ENCODE measurements around the gene SLC38A3.

SLC38A3 gene

DNA sequence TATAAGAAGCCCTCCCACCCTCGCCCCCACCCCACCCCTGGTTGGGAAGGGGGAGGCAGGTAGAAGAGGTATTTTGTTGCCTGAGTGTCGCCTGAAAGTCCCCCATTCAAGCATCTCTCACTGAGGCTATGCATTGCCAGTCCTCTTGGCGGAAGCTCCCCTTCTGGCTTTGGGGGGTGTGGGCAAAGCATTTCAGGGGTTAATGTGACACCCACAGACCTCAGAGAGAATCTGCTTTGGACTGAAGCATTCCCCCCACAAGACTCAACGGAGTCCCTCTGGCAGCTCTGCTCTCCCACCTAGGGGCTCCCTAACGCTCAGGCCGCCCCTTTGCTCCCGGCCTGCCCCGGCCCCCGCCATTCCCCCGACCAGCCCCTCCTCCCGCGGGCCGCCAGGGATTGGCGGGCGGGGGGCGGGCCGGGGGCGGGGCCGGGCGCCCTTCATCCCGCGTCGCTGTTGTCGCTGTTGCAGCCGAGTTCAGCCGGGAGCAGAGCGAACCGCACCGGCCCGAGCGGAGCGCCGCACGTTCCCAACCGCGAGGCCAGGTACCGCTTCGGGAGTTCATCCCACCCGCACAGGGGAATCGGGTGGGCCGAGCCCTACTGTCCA, at the start of gene SLC38A3:
Gene SLC38A3, plus strand, starts transcription at position 468 of the 609 bp plus-strand sequence. CDS start 8,929 bp downstream, outside the sequence.
- DNase-seq, result no peak

DNA sequence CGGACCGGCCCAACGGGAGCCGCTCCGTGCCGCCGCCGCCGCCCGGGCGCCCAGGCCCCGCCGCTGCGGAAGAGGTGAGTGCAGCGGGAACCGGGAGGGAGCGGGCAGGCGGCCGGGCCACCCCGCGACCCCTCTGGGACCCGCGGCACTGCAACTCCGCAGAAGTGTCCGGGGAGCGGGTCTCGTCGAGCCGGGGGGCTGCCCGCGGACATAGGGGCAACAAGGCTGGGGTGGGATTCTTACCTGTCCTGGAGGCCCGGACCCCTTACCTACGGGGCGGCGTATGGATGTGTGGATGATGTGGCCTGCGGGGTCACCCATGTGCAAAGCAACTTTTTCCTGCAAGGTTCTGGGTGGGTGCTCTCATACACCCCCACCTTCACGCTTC, 49.6 kb upstream of the SLC38A3 start:
- no peak for DNase-seq

DNA sequence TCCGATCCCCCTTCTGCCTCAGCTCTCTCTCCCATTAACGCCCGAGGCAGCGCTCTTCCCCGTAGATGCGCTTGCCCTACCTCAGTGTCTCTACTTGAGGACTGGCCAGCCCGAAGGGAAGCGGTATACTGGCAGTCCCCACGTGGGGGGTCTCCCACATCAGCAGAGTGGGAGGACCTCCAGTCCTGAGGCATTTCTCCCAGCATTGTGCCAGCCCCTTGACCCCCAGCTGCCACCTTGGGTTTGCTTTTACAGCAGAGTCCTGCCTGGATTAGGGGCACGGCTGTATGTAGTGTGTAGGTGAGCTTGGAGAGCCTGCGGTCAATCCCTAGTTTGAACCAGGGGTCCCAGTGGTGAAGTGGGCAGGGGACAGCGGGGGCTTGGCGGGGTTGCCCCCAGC, 49.2 kb upstream of the SLC38A3 start:
- no peak for DNase-seq

DNA sequence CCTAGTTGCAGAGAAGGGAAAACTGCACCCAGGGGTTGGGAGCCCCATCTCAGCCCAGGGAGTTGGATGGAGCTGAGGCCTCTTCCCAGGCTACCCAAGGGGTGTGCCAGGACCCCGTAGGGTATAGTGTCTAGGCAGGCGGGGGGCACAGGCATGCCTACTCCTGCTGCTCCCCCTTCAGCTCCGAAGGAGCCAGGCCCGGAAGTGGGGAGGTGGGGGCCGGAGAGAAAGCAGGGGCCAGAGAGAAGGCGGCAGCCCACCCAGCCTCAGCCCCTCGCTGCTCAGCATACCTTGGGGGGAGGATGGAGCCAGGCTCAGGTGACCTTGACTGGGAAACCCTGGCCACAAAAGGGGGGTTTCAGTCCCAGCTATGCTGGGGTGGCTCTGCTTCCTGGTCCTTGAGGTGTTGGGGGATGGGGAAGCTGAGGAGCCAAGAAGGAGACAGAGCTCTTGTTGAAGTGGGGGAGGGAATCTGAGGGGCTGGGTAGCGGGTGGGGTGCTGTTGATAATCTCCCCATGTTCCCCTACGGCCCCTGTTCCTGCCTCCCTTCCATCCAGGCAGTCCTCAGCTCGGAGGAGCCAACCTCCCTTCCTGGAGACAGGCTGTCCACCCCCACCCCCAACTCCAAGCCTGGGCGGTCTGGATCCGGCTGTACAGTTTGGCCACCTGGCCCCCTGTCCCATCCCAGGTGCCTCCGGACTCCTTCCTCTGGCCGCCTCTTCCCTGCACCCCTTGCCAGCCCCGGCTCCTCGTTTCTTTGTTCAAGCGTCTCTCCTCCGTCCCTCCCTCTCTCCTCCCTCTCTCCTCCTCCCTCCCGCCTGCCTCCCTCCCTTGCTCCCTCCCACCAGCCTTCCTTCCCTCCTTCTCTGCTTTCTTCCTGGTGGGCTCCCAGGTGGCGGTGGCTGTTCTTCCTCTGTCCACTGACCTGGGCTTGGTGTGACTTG, 48.2 kb upstream of the SLC38A3 start:
- no peak for DNase-seq

DNA sequence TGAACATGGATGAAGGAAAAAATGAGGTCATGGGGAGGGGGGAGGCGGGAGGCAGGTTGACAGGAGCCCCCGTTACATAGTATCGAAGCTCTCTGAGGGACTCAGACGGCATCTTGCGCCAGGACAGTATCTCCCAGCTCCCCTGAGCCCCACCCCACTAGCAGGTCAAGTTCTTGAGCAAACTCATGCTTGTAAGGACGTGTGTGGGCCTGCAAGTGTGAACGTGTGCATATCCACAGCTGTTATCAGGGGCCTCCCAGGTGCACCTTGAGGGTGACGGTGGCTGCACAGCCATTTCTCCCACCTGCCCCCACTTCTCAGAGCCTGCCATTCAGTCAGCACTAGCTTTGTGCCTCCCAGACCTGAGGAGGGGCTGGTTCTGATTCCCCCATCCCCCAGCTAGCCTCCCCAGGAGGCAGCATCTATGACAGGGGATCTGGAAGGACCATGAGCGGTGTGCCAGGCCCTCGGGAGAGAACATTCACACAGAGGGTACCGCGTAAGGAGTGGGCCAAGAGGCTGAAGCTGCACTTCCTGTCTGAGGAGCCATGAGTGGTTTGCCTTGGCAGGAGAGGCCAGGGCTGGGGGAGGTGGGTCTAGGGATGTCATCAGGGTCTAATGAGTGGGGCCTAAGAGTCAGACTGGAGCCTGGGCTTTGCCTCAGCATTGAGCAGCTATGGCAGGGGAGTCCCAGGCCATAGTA, 47.1 kb upstream of the SLC38A3 start:
- no peak for DNase-seq

DNA sequence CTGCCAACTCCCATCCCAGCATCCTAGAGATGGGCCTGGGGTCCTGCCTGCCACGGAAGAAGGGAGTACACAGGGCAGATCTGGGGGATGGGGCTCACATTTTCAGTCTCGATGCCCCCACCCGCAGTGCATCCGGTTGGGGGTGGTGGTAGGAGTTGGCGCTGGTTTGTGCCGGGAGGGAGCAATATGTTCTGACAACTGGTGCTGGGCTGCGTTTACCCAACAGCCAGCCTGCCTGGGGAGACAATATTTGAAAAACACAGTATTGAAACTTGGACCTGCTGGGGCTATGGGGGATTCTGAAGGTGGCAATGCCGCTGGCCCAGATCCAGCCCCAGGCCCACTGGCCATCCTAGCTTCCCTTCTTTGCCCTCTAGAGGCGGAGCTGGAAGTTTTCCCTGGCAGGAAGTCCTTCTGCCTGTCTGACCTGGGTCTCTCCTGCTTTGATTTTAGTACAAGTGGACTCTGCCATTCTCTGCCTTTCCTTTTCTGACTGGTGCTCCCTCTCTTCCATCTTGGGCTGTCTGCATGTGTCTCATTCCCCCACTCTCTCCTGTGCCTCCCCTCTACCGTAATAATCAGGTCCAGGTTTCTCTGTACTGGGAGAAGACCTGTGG, 46.4 kb upstream of the SLC38A3 start:
- no peak for DNase-seq

DNA sequence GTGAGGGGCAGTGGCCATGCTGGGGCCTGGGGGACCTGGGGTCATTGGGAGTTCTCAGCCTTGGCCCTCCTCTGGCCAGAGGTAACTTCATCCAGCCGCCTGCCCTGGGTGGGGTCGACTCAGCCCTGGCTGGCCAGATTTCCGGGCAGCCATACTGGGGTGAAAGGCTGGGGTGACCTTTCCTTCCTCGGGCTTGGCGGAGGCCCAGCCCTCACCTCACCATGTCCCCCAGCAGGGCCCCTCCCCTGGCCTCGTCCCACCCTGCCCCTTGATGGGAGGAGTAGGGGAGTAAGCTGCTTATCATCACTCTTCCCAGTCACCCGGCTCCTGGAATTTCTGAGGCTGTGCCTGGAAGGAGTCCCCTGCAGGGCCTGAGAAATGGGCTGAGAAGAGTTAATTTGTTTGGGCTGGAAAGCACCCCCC, 44.5 kb upstream of the SLC38A3 start:
- no peak for DNase-seq

- no peak for DNase-seq
These were observed 43.8 kb upstream of the SLC38A3 start for GRCh38 chr3:50161320-50161719.

- DNase-seq, result no peak
These were observed 42.8 kb upstream of the SLC38A3 start for GRCh38 chr3:50162034-50162883.

DNA sequence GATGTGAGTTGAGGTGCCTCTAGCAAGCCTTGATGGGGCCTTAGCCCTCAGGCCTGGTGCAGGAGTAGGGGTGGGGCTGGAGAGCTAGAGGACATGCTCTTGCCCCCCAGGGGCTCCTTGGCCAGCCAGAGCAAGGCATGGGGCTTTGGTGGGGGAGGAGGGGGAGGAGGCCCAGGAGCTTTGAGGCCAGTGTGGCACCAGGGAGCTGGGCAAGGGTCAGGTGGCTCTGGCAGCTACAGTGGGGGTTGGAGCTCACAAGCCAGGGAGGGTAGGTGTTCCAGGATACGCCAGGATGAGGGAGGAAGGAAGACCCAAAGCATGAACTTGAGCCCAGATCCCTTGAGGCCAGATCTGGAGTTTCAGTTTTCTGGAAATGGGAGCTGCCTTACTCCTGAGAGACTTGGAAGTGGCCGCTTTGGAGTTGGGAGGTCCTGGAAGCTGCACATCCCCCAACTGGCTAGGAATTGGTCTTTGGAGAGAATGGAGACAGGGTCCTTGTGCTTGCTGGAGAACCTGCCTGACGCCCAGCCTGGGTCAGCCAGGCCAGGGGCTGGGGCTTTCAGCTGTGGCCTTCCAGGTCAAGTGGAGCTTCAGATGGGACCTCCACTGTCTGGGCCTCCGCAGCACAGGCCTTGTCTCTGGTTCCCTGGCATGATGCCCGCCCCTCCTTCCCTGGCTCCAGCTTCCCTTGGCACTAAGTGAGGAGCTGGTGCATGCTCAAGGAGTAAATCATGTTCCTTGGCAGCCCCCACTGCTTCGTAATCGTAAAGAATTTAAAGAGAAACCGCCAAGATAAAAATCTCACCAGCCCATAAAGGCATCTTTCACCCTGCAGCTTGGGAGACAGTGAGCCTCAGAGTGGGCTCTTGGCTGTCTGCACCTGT, 41.3 kb upstream of the SLC38A3 start:
- no peak for DNase-seq

DNA sequence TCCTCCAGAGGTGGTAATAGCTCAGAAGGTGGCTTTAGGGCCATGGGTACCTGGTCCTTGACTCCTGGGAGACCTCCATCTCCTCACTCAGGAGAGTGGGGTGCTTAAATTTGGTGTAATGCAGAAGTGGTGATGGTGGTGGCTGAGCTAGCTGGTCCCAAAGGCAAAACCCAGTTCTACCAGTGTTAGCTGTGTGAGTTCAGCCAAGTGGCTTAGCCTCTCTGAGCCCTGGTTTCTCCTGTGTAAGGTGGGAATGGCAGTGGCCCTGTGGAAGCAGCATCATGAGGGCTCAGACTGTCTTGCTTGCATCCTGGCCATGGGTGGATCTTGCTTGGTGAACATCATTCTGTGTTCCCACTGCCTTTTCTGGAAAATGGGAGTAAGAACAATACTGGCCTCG, 40.6 kb upstream of the SLC38A3 start:
- no peak for DNase-seq

GRCh38 chr3:50164984-50165909, 39.8 kb upstream of the SLC38A3 start:
- DNase-seq, result no peak

- DNase-seq, result no peak
These were observed 39.0 kb upstream of the SLC38A3 start for GRCh38 chr3:50165910-50166538.

DNA sequence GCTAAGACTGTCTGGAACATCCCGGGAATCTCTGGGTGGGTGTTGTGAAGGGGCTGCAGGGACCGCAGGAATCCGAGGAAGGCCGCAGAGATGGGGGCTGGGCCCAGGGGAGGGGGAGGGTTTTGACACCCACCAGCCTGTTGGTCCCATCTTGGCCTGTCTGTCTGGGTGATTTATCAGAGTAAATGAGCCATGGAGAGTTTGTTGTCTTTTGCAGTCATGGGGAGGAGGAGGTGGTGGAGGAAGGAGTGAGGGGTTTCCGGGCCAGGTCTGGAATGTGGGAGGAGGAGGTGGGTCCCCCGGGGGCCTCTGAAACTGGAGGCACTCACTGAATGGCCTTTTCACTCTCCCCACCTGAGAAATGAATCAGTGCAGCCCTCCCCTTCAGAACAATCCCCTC, 38.5 kb upstream of the SLC38A3 start:
- no peak for DNase-seq

DNA sequence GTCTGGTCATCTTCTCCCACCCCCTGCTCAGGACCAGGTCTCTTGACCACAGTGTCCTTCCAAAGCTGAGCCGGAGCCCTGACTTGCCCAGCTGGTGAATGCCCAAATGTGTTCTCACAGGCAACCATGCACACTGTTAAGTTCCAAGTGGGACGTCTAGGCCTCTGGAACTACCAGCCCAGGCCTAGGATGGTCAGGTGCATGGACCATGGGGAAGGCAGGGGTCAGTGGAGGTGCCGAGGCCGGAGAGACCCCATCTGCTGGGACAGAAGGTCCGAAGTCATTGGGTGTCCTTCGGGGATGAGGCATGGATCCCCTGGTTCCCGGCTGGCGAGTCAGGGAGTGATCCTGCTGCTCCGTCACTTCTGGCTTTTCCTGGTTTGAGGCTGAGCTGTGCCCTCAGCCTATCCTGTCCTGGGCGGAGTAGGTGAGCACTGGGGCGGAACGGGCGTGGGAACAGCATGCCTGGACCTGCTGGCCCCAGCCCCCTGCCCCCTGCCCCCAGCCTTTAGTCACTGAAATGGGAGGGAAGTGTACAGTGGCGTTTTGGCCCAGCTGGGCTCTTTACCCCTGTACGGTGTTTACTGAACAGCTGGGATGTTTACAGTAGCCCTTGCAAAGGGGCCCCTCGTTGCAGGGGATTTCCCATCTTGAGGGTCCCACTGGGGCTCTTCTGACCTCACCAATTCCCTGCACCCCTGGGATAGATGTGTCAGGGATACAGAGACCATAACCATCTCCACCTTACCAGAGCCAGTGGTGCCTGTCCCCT, 37.8 kb upstream of the SLC38A3 start:
- DNase-seq, result no peak

- DNase-seq, result no peak
These were observed 37.2 kb upstream of the SLC38A3 start for GRCh38 chr3:50167841-50168209.

GRCh38 chr3:50168388-50168787, 36.7 kb upstream of the SLC38A3 start:
- DNase-seq, result no peak

DNA sequence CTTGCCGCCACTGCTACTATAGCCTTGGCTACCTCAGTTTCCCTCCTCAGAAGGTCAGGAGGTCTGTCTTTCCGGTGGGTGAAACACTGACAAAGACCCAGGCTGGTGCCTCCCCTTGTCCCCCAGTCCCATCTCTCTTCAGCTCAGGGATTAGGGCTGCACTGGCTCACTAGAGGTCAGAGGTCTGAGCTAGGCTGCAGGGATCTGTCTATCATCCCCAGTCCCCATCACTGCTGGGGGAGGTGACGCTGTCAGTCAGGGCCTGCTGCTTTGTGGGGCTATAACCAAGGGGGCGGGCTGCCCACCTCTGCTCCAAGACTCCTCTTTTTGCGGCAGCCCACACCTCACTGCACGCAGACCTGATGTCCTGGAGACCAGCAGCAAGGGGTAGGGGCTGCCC, 36.3 kb upstream of the SLC38A3 start:
- no peak for DNase-seq
